HG03108 (cell line): ENCODE data around the gene UBE2D2.
"Not testable (repeated sequence)": the region's sequence is repeated elsewhere in the genome, so short reads cannot be mapped to it uniquely, and the experiment has no call there.

ENCODE experiments used
- ATAC-seq: cut with Tn5 transposase; IDR thresholded peaks from one replicate; pipeline ENCODE4 v1.9.1; 2021; ENCODE audit warnings: moderate library complexity; ENCODE audit not compliant: unreplicated experiment

UBE2D2 gene

GRCh38 chr5:139560752-139561654, at the start of gene UBE2D2:
Gene UBE2D2, plus strand, starts transcription at chr5:139561339. Its CDS starts 453 bp downstream, at chr5:139561792.
- peak; percentile 81 for ATAC-seq

GRCh38 chr5:139512786-139513390, 48.3 kb upstream of the UBE2D2 start:
- no peak for ATAC-seq

GRCh38 chr5:139513434-139513833, 47.7 kb upstream of the UBE2D2 start:
- peak; percentile 59 for ATAC-seq

GRCh38 chr5:139513852-139514485, 47.2 kb upstream of the UBE2D2 start:
- peak; percentile 6 for ATAC-seq

- no peak for ATAC-seq
These were observed 46.7 kb upstream of the UBE2D2 start for GRCh38 chr5:139514486-139514856.

- peak; percentile 81 for ATAC-seq
These were observed 43.2 kb upstream of the UBE2D2 start for GRCh38 chr5:139517683-139518564.

- ATAC-seq = no peak
These were observed 37.3 kb upstream of the UBE2D2 start for GRCh38 chr5:139523635-139524445.

GRCh38 chr5:139524446-139524845, 36.7 kb upstream of the UBE2D2 start:
- no peak for ATAC-seq

GRCh38 chr5:139524940-139525585, 36.1 kb upstream of the UBE2D2 start:
- peak; percentile 48 for ATAC-seq

GRCh38 chr5:139525586-139526308, 35.4 kb upstream of the UBE2D2 start:
- not testable (repeated sequence) for ATAC-seq

GRCh38 chr5:139526309-139527089, 34.6 kb upstream of the UBE2D2 start:
- not testable (repeated sequence) for ATAC-seq

GRCh38 chr5:139527090-139527470, 34.1 kb upstream of the UBE2D2 start:
- ATAC-seq = not testable (repeated sequence)

GRCh38 chr5:139527896-139528467, 33.2 kb upstream of the UBE2D2 start:
- not testable (repeated sequence) for ATAC-seq

GRCh38 chr5:139528695-139529094, 32.4 kb upstream of the UBE2D2 start:
- not testable (repeated sequence) for ATAC-seq

- not testable (repeated sequence) for ATAC-seq
These were observed 31.1 kb upstream of the UBE2D2 start for GRCh38 chr5:139530079-139530478.

GRCh38 chr5:139531772-139532169, 29.4 kb upstream of the UBE2D2 start:
- ATAC-seq = no peak

- ATAC-seq = peak; percentile 95
These were observed 17.6 kb upstream of the UBE2D2 start for GRCh38 chr5:139543423-139543991.
